Sigmoid colon (tissue), 4 donors: ENCODE results near the gene PIGX.

Experiments used
- EP300 ChIP-seq, 4 donors: sonication (generic); formaldehyde crosslinking; IDR thresholded peaks; one replicate each; pipeline ENCODE4 v1.6.1; 2017; ENCODE audit warnings: antibody characterized with exemption in 4 of 4
- POLR2A ChIP-seq, 2 donors: fragments of 450-650 bp; IDR thresholded peaks; one replicate each; pipeline ENCODE4 v1.6.1; 2016; ENCODE audit warnings: antibody characterized with exemption in 2 of 2, mild to moderate bottlenecking in 2 of 2, moderate library complexity in 2 of 2
- POLR2AphosphoS5 ChIP-seq, 4 donors: sonication (generic); formaldehyde crosslinking; IDR thresholded peaks; one replicate each; pipeline ENCODE4 v1.6.1; 2017; ENCODE audit warnings: antibody characterized with exemption in 4 of 4
- TF ChIP-seq, protein P1 (sequence below), 4 experiments: fragments of 450-650 bp in 3 of 4; fragments of 200-600 bp in 1 of 4; IDR thresholded peaks; one replicate each; pipeline ENCODE4 v1.5.1; 2016 to 2019; ENCODE audit warnings: antibody characterized with exemption in 4 of 4, mild to moderate bottlenecking in 3 of 4, moderate library complexity in 2 of 4

DNA sequence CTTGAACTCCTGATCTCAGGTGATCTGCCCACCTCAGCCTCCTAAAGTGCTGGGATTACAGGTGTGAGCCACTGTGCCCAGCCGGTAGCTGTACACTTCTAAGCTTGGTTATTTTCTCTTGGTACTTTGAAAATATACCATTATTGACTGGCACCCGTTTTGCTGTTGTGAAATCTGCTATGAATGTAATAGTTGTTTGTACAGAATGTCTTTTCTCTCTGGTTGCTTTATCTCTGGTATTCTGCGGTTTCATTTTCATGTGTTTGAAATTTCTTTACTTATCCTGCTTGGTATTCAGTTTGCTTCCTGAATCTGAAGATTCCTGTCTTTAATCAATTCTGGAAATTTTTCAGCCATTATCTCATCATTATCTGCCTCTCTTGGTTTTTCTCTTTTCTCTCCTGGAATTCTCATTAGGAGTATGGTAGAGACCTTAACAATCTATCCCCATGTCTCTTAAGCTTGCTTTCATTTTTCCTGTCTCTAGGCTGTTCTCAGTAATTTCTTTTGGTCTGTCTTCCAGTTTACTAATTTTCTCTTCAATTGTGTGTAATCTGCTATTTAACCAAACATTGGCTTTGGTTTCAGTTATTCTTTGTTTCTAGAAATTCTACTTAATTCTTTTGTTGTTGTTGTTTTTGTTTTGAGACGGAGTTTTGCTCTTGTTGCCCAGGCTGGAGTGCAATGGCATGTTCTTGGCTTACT lies 24.6 kb downstream of the PIGX start:
- TF ChIP-seq POLR2A (IDR thresholded peaks at IDR 0.05), result no peak
- TF ChIP-seq, protein P1, sequence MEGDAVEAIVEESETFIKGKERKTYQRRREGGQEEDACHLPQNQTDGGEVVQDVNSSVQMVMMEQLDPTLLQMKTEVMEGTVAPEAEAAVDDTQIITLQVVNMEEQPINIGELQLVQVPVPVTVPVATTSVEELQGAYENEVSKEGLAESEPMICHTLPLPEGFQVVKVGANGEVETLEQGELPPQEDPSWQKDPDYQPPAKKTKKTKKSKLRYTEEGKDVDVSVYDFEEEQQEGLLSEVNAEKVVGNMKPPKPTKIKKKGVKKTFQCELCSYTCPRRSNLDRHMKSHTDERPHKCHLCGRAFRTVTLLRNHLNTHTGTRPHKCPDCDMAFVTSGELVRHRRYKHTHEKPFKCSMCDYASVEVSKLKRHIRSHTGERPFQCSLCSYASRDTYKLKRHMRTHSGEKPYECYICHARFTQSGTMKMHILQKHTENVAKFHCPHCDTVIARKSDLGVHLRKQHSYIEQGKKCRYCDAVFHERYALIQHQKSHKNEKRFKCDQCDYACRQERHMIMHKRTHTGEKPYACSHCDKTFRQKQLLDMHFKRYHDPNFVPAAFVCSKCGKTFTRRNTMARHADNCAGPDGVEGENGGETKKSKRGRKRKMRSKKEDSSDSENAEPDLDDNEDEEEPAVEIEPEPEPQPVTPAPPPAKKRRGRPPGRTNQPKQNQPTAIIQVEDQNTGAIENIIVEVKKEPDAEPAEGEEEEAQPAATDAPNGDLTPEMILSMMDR (IDR thresholded peaks at IDR 0.05), result no peak
- no peak for TF ChIP-seq EP300 (IDR thresholded peaks at IDR 0.05)
- TF ChIP-seq POLR2AphosphoS5 (IDR thresholded peaks at IDR 0.05), result no peak
